Spleen (tissue), 7 donors: ENCODE measurements around the gene ABCC1.

Experiments
- POLR2AphosphoS5 ChIP-seq, 3 donors: sonication (generic); formaldehyde crosslinking; IDR thresholded peaks; one replicate each; pipeline ENCODE4 v1.5.1; 2017; ENCODE audit warnings: antibody characterized with exemption in 3 of 3
- TF ChIP-seq, protein P1 (sequence below), 11 experiments: fragments of 200-600 bp in 7 of 11; fragments of 450-650 bp in 4 of 11; sonication (generic) in 4 of 11; IDR thresholded peaks in 8 of 11; conservative IDR thresholded peaks in 3 of 11; 1 replicate in 7 of 11; 2 replicates in 4 of 11; pipeline versions ENCODE4 v1.4.0 to v1.8.0; 2016 to 2021; ENCODE audit warnings: antibody characterized with exemption in 11 of 11, inconsistent platforms in 4 of 11, mild to moderate bottlenecking in 1 of 11
- donor health status: DM: no; HTN: no; CAD: no; lungs with moderate emphysema.
- donor health status: DM: no; HTN: no; CAD: no.
- donor health status: DM: no; HTN: no; CAD: no.

DNA sequence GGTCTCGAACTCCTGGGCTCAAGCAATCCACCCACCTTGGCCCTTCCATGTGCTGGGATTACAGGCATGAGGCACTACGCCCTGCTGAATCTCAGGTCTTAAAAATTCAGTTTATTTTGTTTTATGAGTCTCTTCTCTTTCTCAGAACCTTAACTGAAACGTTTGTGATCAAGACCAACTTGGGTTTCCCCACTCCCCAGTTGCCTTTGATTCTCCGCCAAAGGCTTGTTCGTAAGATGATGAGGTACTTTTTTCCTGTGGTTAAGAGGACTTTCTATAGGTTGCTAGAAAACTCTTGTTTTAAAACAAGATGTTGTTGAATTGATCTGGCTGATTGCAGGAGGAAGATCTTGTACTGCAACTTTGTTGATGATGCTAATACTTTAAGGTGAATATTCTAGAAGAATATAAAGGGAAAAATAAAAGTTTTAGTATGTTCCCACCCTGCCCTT, 11.7 kb downstream of the ABCC1 start:
- no peak for TF ChIP-seq POLR2AphosphoS5 (IDR thresholded peaks at IDR 0.05)
- TF ChIP-seq, protein P1, sequence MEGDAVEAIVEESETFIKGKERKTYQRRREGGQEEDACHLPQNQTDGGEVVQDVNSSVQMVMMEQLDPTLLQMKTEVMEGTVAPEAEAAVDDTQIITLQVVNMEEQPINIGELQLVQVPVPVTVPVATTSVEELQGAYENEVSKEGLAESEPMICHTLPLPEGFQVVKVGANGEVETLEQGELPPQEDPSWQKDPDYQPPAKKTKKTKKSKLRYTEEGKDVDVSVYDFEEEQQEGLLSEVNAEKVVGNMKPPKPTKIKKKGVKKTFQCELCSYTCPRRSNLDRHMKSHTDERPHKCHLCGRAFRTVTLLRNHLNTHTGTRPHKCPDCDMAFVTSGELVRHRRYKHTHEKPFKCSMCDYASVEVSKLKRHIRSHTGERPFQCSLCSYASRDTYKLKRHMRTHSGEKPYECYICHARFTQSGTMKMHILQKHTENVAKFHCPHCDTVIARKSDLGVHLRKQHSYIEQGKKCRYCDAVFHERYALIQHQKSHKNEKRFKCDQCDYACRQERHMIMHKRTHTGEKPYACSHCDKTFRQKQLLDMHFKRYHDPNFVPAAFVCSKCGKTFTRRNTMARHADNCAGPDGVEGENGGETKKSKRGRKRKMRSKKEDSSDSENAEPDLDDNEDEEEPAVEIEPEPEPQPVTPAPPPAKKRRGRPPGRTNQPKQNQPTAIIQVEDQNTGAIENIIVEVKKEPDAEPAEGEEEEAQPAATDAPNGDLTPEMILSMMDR (IDR thresholded peaks at IDR 0.05 in 8 of 11, conservative IDR thresholded peaks at IDR 0.05 in 3 of 11), result no peak
